ENCODE results near the gene TRNP1.

DNA sequence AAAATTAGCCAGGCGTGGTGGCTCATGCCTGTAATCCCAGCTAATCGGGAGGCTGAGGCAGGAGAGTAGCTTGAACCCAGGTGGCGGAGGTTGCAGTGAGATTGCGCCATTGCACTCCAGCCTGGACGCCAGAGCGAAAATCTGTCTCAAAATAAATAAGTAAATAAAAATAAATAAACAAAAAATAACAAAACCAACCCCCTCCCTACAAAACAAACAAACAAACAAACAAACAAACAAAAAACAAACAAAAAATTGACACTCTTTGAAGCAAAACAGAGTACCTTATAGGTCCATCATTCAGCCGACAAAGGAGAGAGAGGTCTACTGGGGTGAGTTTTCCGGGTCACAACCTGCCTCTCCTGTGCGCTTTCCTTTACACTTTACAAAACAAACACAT, 27.9 kb upstream of the TRNP1 start:
- no peak for TF ChIP-seq POLR2A (IDR thresholded peaks at IDR 0.05)
- TF ChIP-seq, protein P1, sequence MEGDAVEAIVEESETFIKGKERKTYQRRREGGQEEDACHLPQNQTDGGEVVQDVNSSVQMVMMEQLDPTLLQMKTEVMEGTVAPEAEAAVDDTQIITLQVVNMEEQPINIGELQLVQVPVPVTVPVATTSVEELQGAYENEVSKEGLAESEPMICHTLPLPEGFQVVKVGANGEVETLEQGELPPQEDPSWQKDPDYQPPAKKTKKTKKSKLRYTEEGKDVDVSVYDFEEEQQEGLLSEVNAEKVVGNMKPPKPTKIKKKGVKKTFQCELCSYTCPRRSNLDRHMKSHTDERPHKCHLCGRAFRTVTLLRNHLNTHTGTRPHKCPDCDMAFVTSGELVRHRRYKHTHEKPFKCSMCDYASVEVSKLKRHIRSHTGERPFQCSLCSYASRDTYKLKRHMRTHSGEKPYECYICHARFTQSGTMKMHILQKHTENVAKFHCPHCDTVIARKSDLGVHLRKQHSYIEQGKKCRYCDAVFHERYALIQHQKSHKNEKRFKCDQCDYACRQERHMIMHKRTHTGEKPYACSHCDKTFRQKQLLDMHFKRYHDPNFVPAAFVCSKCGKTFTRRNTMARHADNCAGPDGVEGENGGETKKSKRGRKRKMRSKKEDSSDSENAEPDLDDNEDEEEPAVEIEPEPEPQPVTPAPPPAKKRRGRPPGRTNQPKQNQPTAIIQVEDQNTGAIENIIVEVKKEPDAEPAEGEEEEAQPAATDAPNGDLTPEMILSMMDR (IDR thresholded peaks at IDR 0.05), result no peak
